ENCODE results near the gene FIZ1.
"Not testable (repeated sequence)": the region's sequence is repeated elsewhere in the genome, so short reads cannot be mapped to it uniquely, and the experiment has no call there.

Gene FIZ1

GRCh38 chr19:55576746-55577145 lies 22.6 kb downstream of the FIZ1 start:
- no peak for DNase-seq (ENCODE audit: low spot score)

GRCh38 chr19:55573929-55574328 lies 25.4 kb downstream of the FIZ1 start:
- not testable (repeated sequence) for DNase-seq (ENCODE audit: low spot score)

- DNase-seq (ENCODE audit: low spot score) = not testable (repeated sequence)
These were observed 29.8 kb downstream of the FIZ1 start for GRCh38 chr19:55569477-55569876.

- DNase-seq (ENCODE audit: low spot score) = no peak
These were observed 31.5 kb downstream of the FIZ1 start for GRCh38 chr19:55567708-55568328.

GRCh38 chr19:55566823-55567222 lies 32.5 kb downstream of the FIZ1 start:
- no peak for DNase-seq (ENCODE audit: low spot score)

DNA sequence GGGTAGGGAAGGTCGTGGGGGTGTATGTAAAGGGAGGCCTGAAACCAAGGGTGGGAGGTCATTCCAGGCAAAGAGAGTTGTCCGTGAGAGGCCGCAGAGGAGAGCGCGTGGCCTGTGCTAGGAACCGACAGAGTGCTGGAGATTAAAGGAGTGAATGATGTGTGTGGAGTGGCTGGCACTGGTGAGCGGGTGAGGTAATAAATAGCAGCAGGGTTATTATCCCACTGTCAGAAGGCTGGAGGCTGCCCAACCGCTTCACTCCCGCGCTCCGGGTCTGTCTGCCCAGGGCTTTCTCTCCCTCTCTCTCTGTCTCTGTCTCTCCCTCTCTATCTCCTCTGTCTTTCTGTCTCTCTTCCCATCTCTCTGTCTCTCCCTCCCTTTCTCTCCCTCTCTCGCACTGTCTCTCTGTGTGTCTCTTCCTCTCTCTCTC lies 36.0 kb downstream of the FIZ1 start:
- DNase-seq (ENCODE audit: low spot score) = no peak

GRCh38 chr19:55559684-55560083 lies 39.6 kb downstream of the FIZ1 start:
- DNase-seq (ENCODE audit: low spot score) = no peak

- no peak for DNase-seq (ENCODE audit: low spot score)
These were observed 44.6 kb downstream of the FIZ1 start for GRCh38 chr19:55554741-55555152.

DNA sequence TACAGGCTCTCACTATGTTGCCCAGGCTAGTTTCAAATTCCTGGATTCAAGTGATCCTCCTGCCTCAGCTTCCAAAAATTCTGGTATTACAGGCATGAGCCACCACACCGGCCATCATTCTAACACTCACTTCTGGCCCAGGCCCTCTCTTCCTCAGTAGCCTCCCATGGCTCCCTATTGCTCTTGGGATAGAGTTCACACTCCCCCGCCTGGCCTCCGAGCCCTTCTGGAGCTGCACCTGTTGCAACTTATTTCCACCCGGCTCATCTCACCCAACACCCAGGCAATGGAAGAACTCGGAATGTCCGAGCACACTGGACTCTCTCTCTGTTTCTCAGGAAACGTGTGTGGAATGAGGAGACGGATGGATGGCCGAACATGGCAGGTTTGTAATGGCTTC lies 45.0 kb downstream of the FIZ1 start:
- DNase-seq (ENCODE audit: low spot score) = no peak

DNA sequence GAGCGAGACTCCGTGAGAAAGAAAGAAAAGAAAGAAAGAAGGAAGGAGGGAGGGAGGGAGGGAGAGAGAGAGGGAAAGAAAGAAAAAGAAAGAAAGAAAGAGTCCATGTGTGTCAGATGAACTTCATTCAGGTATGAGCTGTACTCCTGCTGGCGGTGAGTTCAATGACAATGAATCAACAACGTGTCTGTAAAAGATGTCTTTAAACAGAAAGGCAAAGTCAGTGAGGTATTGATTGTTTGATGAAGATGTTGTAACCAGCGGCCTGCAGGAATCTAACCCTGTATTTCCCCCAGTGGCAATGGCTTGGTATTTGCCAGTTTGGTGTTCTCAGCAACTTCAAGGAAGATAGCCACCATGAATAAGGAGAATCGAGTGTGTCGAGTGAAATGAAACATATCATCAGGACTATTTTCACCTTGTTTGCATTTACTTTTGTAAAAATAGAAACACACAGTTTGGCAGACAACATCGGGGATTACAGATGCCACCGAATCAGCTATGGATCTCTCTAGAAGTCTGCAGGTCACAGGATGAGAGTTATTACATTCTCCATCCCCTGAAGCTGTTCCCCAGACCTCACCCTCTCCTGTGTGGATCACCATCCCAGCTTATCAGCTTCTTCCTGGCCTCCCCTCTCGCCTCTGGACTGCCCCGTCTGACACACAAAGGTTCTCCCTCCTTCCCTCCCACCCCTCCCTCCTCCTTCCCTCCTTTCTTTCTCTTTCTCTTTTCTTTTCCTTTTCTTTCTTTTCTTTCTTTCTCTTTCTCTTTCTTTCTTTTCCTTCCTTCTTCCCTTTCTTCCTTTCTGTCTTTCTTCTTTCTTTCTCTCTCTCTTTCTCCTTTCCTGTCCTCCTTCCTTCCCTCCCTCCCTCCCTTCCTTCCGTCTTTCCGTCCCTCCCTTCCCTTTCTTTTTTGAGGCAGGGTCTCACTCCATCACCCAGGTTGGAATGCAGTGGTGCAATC lies 45.8 kb downstream of the FIZ1 start:
- no peak for DNase-seq (ENCODE audit: low spot score)

DNA sequence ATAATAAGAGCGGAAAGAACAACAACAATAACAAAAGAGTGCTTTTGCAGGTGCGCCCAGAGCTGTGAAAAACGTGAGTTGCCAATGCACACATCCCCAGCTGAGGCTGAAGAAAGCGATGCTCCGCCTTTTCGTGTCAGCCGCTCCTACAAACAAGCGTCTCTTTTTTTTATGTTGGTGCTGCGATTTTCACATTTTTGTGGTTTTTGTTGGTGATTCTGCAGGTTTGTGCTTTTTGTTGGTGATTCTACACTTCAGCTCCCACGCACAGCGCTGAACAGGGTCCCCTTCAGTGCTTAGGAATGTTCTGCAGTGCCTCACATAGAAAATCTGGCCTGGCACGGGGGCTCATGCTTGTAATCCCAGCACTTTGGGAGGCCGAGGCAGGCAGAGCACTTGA lies 46.7 kb downstream of the FIZ1 start:
- DNase-seq (ENCODE audit: low spot score) = no peak

- DNase-seq (ENCODE audit: low spot score) = no peak
These were observed 47.1 kb downstream of the FIZ1 start for GRCh38 chr19:55552206-55552605.

DNA sequence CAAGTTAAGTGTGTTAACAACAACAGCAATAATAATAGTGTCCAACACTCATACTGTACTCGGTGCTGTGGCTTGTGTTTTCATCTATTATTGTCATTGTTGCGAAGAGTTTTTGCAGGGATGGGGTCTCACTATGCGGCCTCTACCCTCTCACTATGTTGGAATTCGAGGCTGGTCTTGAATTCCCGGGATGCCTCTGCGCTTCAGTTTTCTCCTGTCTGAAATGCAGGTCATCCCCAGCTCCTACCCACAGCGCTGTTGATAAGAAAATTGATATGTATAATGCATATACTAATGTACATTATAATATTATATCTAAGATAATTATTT lies 49.0 kb downstream of the FIZ1 start:
- no peak for DNase-seq (ENCODE audit: low spot score)

DNA sequence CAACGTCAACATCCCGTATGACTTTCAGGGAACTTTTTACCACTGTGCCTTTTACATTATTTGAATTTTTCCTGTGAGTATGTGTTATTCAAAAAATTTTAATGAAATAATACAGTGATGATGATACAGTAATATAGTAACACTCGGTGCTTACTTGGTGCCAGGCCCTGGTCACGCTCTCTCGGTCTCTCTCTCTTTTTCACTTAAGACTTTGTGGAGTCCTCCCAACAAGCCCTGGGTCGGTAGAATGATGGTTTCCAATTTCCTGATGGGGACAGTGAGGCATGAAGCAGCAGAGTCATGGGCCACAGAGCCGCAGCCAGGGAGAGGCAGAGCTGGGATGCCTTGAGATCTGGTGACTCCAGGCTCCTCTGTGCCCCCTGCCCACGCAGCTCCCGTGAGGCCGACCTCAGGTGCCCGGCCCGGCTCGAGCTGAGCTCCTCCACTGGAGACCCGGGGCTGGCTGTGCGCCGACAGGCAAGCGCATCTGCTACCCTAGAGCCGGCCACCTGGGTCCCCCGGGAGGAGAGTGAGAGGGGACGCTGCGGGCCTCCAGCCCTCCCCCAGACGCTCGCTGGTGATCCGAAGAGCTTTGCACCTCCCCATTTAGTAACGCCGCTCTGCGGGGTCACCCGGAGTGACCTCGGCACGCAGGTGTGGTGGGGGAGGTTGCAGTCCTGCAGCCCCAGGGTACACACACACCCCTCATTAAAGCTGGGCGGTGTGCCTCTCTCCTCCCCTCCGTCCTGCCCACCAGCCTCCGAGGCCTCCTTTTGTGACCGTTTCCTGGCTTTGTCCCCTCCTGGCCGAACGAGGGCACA lies 49.6 kb downstream of the FIZ1 start:
- no peak for DNase-seq (ENCODE audit: low spot score)

DNA sequence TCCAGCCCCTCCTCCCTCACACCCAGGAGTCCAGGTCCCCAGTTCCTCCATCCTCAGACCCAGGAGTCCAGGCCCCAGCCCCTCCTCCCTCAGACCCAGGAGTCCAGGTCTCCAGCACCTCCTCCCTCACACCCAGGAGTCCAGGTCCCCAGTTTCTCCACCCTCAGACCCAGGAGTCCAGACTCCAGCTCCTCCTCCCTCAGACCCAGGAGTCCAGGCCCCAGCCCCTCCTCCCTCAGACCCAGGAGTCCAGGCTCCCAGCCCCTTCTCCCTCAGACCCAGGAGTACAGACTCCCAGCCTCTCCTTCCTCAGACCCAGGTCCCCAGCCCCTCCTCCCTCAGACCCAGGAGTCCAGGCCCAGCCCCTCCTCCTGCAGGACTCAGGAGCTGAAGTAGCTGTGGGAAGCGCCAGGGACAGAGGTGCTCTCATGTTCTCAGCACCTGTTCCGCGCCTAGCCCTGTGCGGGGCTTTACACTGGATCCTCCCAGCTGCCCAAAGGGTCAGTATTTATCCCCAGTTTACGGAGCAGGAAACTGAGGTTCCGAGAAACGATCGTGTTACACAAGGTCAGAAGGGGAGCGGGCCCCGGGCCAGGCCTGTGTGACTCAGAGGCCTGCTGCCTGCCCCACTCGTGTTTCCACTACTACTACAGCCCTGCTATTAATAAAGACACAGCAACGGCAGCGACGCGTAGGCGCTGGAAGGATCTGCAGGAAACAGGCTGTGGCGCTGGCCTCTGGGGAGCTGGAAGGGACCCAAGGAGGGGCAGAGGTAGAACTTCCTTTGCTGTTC lies 52.3 kb downstream of the FIZ1 start:
- DNase-seq (ENCODE audit: low spot score) = no peak

GRCh38 chr19:55546011-55546410 lies 53.3 kb downstream of the FIZ1 start:
- no peak for DNase-seq (ENCODE audit: low spot score)

DNA sequence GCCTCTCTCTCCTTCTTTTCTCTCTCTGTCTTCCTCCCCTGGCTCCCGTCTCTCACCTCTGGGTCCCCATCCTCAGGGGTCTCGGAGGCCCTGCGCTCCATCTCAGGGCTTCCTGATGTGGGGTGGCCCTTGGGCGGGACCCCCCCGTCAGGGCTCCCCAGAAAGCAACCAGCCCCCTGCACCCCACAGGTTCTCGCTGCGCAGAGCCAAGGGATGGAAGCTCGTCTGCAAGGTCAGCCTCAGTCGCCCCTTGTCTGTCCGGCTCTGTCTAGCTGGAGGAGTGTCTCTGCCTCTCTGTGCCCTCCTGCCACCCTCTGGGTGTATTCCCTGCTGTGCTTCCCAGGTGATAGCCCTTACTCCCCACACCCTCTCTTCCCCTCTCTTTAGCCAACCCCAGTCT lies 53.9 kb downstream of the FIZ1 start, which contains the start of gene SBK3:
TSS of gene SBK3 (minus strand) at position 101 of the 400 bp plus-strand sequence. CDS start at position 101, 0 bp downstream.
- no peak for DNase-seq (ENCODE audit: low spot score)

- DNase-seq (ENCODE audit: low spot score) = no peak
These were observed 54.4 kb downstream of the FIZ1 start for GRCh38 chr19:55544776-55545439.

- no peak for DNase-seq (ENCODE audit: low spot score)
These were observed 55.3 kb downstream of the FIZ1 start for GRCh38 chr19:55544014-55544413.

GRCh38 chr19:55543567-55543966 lies 55.8 kb downstream of the FIZ1 start:
- no peak for DNase-seq (ENCODE audit: low spot score)

DNA sequence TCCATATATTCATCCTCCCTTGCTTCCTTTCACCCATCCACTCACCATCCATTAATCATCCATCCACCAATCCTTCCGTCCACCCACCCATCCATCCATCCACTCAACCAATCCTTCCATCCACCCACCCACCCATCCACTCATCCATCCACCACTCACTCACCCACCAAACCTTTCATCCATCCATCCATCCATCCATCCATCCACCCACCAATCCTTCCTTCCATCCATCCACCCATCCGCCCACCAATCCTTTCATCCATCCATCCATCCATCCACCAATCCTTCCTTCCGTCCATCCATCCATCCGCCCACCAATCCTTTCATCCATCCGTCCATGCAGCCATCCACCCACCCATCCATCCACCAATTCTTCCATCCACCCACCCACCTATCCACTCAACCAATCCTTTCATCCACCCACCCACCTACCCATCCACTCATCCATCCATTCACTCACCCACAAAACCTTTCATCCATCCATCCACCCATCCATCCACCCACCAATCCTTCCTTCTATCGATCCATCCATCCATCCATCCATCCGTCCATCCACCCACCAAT lies 56.9 kb downstream of the FIZ1 start:
- DNase-seq (ENCODE audit: low spot score) = no peak
